MCF 10A (cell line): Measurements from ENCODE around the gene CFAP97D1. TPM values are rescaled to one million over a fixed set of nuclear protein-coding genes. Genes with fewer than 3 reads are reported as not detected.
A peak's percentile ranks its signal among the peaks of the same experiment; 100 is the strongest.

ENCODE experiments used
- BruUV-seq: library from RNA; stranded (reverse); fragments of 400-500 nt; replicated peaks from 2 replicates; lab custom pipeline; 2021; lab: Mats Ljungman, UMichigan
- CTCF ChIA-PET: fragments of 300-600 bp; sonication (Branson Sonifier 250); formaldehyde crosslinking; extraction: SDS; loops from one replicate; lab custom pipeline; 2021; ENCODE audit warnings: antibody characterized with exemption, inconsistent platforms; lab: Yijun Ruan, JAX
- POLR2A ChIA-PET: fragments of 300-600, 350-650 bp; sonication (Branson Sonifier 250); formaldehyde crosslinking; extraction: SDS; loops from one replicate; lab custom pipeline; 2020; ENCODE audit warnings: antibody characterized with exemption, inconsistent platforms; lab: Yijun Ruan, JAX
- DNase-seq: peaks from one replicate; pipeline ENCODE4 v3.0.0-alpha.2; 2018; ENCODE audit not compliant: unreplicated experiment
- H3K27ac Mint-ChIP-seq: one replicate; pipeline ENCODE4 v1.8.0; 2022; ENCODE audit warnings: mild to moderate bottlenecking, low read depth, mixed read lengths; ENCODE audit not compliant: unreplicated experiment
- H3K27me3 Mint-ChIP-seq: one replicate; pipeline ENCODE4 v1.8.0; 2022; ENCODE audit warnings: mixed read lengths; ENCODE audit not compliant: insufficient read depth, unreplicated experiment
- H3K36me3 Mint-ChIP-seq: one replicate; pipeline ENCODE4 v1.8.0; 2022; ENCODE audit warnings: mild to moderate bottlenecking, moderate library complexity, mixed read lengths; ENCODE audit not compliant: insufficient read depth, unreplicated experiment
- H3K4me1 Mint-ChIP-seq: one replicate; pipeline ENCODE4 v1.8.0; 2022; ENCODE audit warnings: mixed read lengths; ENCODE audit not compliant: insufficient read depth, unreplicated experiment
- H3K4me3 Mint-ChIP-seq: one replicate; pipeline ENCODE4 v1.8.0; 2022; ENCODE audit warnings: mild to moderate bottlenecking, moderate library complexity, mixed read lengths; ENCODE audit not compliant: unreplicated experiment
- H3K9me3 Mint-ChIP-seq: one replicate; pipeline ENCODE4 v1.8.0; 2022; ENCODE audit warnings: mixed read lengths; ENCODE audit not compliant: unreplicated experiment
- CTCF ChIP-seq: fragments of 200-600 bp; IDR thresholded peaks from one replicate; pipeline ENCODE4 v1.8.0; 2022; ENCODE audit warnings: antibody characterized with exemption, mild to moderate bottlenecking; ENCODE audit not compliant: unreplicated experiment
- intact Hi-C: fragments of 100-400 bp; cut with micrococcal nuclease; formaldehyde crosslinking; loops from 2 replicates; pipeline ENCODE4 v1.14.1; 2022
- total RNA-seq: library from RNA; stranded (reverse); gene quantifications from 2 replicates; pipeline ENCODE4 v1.2.3, GENCODE V29; 2022

CFAP97D1 gene
- total RNA-seq, 1 experiment from 2014 or later, result not detected

GRCh38 chr17:43778337-43779144 lies 1.7 kb upstream of the CFAP97D1 start, which contains the start of gene DUSP3:
Gene DUSP3, minus strand, starts transcription at chr17:43778977. Its CDS starts 53 bp downstream, at chr17:43778924.
- DNase-seq, result peak; percentile 78
- no peaks in the 10 kb centered on the region for H3K9me3 Mint-ChIP-seq
- H3K27ac Mint-ChIP-seq, result peak within 1 kb of the TSS; percentile 93
- no peaks in the 10 kb centered on the region for H3K27me3 Mint-ChIP-seq
- peaks cover 27% of the 10 kb centered on the region for H3K36me3 Mint-ChIP-seq
- no peaks in the 10 kb centered on the region for H3K4me1 Mint-ChIP-seq
- CTCF ChIA-PET, result interaction anchor here (0.6 to 1.2 kb wide), 5 partner anchors 12 to 242 kb away, joined by 3 to 8 read pairs (median 3); no protein-coding TSS in a partner anchor
- POLR2A ChIA-PET, result interaction anchor here (0.8 to 3.0 kb wide), 11 partner anchors 9 to 463 kb away, joined by 3 to 8 read pairs (median 4); partner anchors contain the start of genes DHX8 and MPP3
- peak within 1 kb of the TSS; percentile 77 for H3K4me3 Mint-ChIP-seq
- no peak for TF ChIP-seq CTCF
- intact Hi-C loops, result loop anchor here (1.0 kb wide), 1 partner anchor 68 kb away; no protein-coding TSS in a partner anchor
- BruUV-seq, result TSS peak; percentile 39

- POLR2A ChIA-PET, result interaction anchor here (1.1 to 3.0 kb wide), 6 partner anchors 10 to 464 kb away, joined by 3 to 8 read pairs (median 6); partner anchors contain the start of genes DHX8 and MPP3
- Mint-ChIP-seq H3K27ac (peak overlapping the region; percentile 93), H3K9me3 (peaks cover under 1% of the 10 kb centered on the region), H3K27me3 (no peaks in the 10 kb centered on the region), H3K4me1 (no peaks in the 10 kb centered on the region), H3K36me3 (peaks cover 18% of the 10 kb centered on the region), H3K4me3 (peak overlapping the region; percentile 77)
- intact Hi-C loops, result loop anchor here (1.0 to 5.0 kb wide), 2 partner anchors 53 to 67 kb away; partner anchors contain the start of gene MPP3
- no peak for DNase-seq
- no peak for TF ChIP-seq CTCF
- BruUV-seq, result no TSS peak
- CTCF ChIA-PET, result interaction anchor here (0.6 to 1.3 kb wide), 5 partner anchors 13 to 243 kb away, joined by 3 to 4 read pairs (median 3); no protein-coding TSS in a partner anchor
Observed at GRCh38 chr17:43779145-43780125, 800 bp upstream of the CFAP97D1 start.

- intact Hi-C loops, result loop anchor here (5.0 kb wide), 1 partner anchor 49 kb away; the partner anchor contains the start of gene MPP3
- TF ChIP-seq CTCF, result no peak
- no peak overlapping the region for H3K27ac Mint-ChIP-seq
- BruUV-seq, result no TSS peak
- H3K9me3 Mint-ChIP-seq, result peaks cover 8% of the 10 kb centered on the region
- H3K27me3 Mint-ChIP-seq, result no peaks in the 10 kb centered on the region
- CTCF ChIA-PET, result interaction anchor here (0.6 to 1.4 kb wide), 5 partner anchors 16 to 88 kb away, joined by 3 to 11 read pairs (median 4); no protein-coding TSS in a partner anchor
- DNase-seq, result no peak
- no peak overlapping the region for H3K4me3 Mint-ChIP-seq
- POLR2A ChIA-PET, result no interaction called here
- H3K36me3 Mint-ChIP-seq, result no peaks in the 10 kb centered on the region
- H3K4me1 Mint-ChIP-seq, result peaks cover 4% of the 10 kb centered on the region
Observed at GRCh38 chr17:43782913-43783680, 2.9 kb downstream of the CFAP97D1 start.
